C1 segment of cervical spinal cord (tissue), 14 donors: ENCODE data around the gene PHF20.
A peak's percentile ranks its signal among the peaks of the same experiment; 100 is the strongest.
"Not testable (repeated sequence)": the region's sequence is repeated elsewhere in the genome, so short reads cannot be mapped to it uniquely, and the experiment has no call there.

Experiments
- DNase-seq, 14 donors: peaks; one replicate each; lab custom pipeline; 2025; lab: John Stamatoyannopoulos, UW

PHF20 gene

DNA sequence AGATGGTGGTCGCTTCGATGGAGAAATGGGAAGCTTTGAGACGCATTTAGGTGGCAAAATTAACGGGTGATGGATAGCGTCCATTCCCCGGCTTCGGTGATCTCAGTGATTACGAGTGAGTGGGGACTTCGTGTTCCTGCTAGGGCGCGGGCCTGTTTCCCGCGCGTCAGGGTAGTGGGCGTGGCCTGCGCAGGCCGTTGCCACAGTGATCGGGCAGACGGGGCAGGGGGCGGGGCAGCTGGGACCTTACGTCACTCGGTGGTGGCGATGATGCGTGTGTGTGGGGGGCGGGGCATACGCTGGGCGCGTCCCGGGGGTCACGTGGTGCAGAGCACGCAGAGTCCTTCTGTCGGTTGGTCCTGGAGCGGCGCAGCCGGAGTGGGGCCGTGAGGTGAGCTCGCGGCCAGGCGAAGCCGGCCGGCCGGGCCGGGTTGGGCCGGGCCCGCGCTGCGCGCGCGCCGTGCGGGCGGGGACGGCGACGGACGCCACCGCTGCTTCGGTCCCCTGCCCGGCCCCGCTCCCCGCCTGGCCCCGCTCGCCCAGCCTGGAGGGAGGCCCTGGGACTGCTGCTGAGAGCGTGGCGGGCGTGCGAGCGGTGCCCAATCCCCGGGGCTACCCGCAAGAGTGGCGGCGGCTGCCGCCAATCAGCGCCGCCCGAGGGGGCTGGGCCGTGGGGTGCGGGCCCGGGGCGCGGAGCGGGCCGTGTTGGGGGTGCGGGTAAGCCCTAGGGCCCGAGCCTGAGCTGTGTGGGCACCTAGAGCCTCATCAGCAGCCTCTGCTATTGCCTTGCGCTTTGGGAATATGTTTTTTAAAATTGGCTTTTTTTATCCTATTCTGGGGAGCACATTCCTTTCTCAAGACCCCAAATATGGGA, at the start of gene PHF20:
Gene PHF20, plus strand, starts transcription at position 327 of the 874 bp plus-strand sequence. CDS start 29,508 bp downstream, outside the sequence.
- DNase-seq = peak; percentile 83 to 99 (median 96)

DNA sequence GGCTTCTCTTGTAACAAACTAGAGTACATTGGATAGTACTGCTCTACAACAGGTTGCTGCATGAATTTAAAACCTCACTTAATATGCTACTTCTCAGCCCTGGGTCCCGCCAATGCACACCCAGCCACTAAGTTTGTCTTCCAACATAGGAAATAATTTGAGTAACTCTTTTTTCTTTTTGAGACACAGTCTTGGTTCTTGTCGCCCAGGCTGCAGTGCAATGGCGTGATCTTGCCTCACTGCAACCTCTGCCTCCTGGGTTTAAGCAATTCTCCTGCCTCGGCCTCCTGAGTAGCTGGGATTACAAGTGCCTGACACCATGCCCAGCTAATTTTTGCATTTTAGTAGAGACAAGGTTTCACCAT, 48.6 kb upstream of the PHF20 start:
- not testable (repeated sequence) for DNase-seq

DNA sequence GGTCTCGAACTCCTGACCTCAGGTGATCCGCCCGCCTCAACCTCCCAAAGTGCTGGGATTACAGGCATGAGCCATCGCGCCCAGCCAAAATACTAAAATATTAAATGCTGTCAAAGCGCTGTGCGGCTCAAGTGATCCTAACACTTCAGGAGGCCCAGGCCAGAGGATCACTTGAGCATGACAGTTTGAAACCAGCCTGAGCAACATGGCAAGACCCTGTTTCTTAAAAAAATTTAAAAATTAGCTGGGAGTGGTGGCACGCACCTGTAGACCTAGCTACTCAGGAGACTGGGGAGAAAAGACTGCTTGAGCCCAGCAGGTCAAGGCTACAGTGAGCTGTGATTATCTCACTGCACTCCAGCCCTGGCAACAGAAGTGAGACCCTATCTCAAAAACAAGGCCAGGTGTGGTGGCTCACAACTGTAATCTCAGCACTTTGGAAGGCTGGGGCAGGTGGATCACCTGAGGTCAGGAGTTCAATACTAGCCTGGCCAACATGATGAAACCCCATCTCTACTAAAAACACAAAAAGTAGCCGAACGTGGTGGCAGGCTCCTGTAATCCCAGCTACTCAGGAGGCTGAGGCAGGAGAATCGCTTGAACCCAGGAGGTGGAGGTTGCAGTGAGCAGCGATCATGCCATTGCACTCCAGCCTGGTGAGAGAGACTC, 48.0 kb upstream of the PHF20 start:
- DNase-seq = not testable (repeated sequence)

- DNase-seq = no peak
These were observed 47.2 kb upstream of the PHF20 start for GRCh38 chr20:35724321-35725230.

GRCh38 chr20:35726842-35727711, 44.7 kb upstream of the PHF20 start:
- no peak for DNase-seq

GRCh38 chr20:35729283-35729807, 42.5 kb upstream of the PHF20 start:
- no peak for DNase-seq

- no peak for DNase-seq
These were observed 41.8 kb upstream of the PHF20 start for GRCh38 chr20:35729836-35730582.

DNA sequence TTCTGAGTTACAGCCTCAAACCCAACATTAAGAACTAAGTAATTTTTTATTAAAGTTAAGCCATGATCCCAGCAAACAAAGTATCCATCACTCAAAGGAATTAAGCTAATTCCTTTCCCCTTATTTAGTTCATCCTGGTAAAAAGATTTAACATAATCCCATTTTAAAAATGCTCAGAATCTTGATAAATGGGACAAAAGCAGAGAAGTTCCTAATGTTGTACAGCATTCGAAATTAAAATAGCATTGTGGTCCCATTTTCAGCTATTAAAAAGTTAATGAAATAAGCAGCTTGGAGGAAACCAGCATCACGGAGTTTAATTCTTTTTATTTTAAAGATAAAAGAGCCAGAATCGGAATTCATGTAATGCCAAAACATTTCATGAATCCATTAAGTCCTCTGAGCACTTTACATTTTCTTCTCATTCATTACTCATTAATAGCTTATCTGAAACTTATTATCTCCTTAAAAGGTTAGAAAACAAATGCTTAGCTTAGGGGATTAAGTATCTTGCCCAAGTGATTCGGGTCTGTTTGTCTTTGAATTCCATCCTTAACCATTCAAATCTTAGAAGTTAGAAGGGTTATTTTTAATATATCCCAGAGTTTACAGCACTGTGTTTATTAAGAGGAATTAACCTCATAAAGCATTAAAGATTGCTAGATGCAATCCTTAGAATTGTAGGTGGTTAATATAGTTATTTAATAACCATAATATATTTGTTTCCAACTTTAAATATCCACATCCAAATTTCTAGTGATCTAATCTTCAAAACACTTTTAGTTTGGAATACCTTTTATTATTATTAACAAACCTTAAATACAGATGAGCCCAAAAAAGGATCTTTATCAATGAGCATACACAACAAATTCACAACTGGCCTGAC, 41.0 kb upstream of the PHF20 start:
- no peak for DNase-seq

GRCh38 chr20:35731469-35731788, 40.4 kb upstream of the PHF20 start:
- DNase-seq = no peak

- no peak for DNase-seq
These were observed 39.8 kb upstream of the PHF20 start for GRCh38 chr20:35731862-35732643.

DNA sequence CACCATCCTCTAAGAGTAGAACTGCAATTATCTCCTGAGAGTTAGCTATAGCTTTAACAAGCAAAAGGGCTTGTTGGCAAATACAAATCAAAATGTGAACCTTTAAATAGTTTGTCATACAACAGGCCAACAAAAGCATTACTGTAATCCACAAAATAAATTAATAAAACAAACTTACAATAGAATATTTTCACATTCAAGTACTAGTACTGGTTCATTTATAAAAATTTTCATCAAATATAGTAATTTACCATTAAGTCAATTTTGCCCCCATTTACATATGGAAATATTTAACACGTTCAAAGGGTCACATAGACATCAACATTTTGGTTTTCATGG, 39.2 kb upstream of the PHF20 start:
- DNase-seq = no peak

- DNase-seq = no peak
These were observed 37.4 kb upstream of the PHF20 start for GRCh38 chr20:35734374-35734773.

- no peak for DNase-seq
These were observed 36.8 kb upstream of the PHF20 start for GRCh38 chr20:35734777-35735649.

DNA sequence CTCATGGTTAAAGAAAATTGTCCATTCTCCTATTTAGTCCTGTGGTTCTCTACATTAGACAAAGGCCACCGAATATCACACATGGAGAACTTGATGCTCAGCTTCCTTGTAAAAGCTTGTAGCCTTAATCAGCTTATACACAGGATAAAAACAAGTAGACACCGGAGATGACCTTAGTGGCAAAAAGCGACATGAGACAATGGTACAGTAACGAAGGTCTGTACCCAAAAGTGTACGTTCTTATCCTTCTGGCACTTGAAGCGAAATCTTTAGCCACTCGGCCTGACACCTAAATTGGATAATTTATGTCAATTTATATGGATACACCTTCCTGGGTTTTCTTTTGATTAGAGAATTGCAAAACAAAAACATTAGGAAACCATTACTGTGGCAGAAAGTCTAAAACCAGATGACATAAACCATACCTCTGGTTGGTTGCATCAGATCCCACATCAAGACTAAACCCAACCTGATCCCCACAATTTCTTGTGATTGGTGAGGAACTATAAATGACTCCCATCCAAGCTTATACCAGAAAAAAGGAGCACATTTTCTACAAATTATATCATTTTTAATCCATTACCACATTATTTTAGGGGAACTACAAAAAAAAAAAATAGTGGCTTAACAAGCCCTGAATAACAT, 35.9 kb upstream of the PHF20 start:
- no peak for DNase-seq

- DNase-seq = no peak
These were observed 33.9 kb upstream of the PHF20 start for GRCh38 chr20:35737865-35738333.

DNA sequence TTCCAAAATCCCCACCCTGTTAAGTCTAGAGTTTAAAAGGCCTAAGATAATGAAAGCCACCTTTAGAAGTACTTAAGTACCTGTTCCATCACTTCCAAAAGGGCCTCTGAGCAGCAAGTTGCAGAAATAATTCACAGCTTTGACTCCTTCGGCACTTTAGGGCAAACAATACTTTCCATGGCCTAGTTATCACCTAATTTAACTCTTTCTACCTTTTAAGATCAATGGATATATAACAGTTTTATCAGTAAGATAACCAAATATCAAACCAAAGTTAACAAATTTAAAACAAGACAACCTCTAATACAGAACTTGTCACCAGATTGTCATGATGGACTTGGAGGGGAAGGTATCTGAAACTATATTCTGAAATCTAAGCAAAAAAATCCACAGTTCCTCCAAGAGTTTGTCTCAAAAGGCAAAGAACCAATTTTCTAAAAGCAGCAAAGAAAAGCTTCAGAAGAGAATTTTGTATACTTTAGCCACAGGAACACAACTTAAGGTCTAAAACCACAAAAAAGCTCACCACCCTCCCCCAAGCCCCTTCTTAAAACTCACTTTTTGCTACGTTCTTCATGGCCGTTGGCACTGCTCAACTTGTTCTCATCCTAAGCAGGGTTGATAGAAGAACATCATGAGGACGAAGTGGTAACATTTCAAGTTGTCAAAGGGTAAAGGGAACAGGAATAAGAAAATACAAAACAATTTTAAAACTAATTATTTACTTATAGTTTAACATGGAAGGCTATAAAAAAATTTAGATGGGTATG, 33.2 kb upstream of the PHF20 start:
- no peak for DNase-seq
